Activated CD4-positive, alpha-beta T cell treated with anti-CD3 and anti-CD28 coated beads for 48 hours (primary cell): ENCODE measurements around the gene GPR39.

Experiments
- DNase-seq: peaks from one replicate; pipeline ENCODE4 v3.0.0-alpha.2; 2020

Gene GPR39

DNA sequence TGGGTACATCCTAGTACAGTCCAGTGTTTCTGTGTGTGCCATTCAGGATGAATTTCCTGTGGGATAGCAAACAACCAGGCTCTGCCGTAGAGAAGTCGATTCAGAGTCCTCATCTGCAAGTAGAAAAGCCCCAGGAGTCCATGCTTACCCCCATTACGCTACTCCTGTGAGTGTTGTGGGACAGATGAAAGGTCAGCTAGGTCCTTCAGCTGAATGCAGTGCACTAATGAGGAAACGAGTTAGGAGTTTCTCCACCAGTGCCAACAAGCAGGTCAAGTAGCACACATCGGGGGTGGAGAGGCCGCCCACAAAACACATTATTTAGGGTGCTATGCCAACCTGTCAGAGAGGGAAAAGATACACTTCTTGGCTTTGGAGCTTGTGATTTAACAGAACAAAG, 2.5 kb upstream of the GPR39 start:
- no peak for DNase-seq

DNA sequence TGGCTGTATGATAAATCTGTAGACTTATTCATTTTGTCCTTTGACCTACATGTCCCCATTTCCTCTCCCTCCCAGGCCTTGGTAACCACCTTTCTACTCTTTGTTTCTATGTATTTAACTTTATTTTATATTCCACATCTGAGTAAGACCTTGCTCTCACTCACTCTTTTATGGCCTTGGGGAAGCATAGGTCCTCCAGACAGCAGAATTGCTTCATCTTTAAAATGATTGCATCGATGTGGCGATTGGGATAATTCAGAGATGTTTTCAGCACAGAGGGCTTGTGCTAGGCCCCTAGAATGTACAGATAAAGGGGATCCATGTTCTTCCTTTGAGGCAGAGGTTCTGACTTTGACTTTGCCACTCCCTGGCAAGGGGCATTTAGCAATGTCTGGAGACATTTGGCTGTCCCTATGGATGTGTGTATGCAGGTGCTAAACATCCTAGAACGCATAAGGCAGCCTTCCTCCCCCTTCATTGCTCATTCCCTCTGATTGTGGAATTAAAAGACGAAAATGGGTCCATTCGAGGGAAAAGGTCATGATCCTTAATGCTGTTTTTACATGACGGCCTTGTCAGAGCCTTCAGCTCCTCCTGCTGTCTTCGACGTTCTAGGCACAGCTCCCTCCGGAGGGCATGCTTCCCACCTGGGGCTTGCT, 1.2 kb upstream of the GPR39 start:
- DNase-seq: no peak

DNA sequence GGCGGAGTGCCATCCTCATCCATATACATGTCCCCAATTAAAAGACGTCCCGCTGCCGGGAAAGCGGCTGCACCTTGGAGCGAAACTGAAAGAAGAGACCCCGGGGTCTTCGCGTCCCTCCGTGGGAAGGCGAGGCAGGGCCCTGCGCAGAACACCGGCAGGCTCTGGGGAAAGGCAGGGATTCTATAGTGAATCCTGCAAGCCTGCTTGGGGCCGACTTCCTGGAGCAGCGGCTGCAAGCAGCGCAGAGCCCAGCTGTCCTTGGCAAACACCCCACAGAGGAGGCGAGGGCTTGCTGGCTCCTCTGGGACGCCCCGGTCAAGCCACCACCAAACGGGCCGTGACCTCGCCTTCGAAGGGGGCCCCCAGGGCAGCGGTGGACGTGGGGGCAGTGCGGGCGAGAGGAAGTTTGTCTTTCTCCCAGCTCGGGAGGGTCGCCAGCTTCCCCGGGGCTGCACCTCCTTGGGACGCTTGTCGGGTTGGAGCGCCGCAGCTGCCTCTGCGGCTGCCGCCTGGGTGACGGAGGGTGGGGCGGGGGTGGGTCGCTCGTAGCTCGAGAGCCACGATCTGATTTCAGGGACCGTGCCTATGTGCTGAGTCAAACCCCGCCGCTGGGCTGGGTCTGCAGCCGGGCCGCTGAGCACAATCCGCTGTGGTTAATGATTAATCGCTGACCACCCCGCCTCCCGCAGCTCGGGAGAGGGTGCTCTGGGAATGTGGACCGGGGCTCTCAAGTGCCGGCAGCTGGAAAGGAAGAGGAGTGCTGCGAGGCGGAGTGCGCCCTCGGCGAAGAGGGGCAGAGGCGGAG, 486 bp upstream of the GPR39 start:
- no peak for DNase-seq

DNA sequence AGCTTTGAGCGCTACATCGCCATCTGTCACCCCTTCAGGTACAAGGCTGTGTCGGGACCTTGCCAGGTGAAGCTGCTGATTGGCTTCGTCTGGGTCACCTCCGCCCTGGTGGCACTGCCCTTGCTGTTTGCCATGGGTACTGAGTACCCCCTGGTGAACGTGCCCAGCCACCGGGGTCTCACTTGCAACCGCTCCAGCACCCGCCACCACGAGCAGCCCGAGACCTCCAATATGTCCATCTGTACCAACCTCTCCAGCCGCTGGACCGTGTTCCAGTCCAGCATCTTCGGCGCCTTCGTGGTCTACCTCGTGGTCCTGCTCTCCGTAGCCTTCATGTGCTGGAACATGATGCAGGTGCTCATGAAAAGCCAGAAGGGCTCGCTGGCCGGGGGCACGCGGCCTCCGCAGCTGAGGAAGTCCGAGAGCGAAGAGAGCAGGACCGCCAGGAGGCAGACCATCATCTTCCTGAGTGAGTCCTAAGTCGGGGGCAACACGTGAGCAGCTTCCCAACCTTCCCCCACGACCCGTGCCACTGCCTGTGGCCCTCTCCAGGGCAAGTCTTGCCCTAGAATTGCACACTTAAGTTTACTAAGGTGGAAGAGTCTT, 928 bp downstream of the GPR39 start:
- DNase-seq: no peak

DNA sequence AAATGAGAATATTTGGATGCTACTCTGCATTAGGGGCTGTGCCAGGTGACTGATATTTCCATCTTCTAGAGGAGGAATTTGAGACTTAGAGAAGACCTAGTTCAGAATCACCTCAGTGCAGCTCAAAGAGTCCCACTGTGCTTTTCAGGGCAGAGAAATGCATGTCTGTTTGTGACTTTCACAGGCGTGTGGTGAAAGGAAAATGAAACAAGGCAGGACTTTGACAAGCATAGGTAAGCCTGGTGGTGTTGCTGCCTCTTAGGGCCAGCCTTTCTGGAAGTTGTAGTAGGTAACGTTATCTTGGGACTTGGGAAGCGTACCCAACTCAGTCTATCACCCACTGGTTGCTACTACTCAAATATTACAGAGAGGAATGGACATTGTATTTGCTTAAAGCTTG, 2.6 kb downstream of the GPR39 start:
- DNase-seq: no peak

DNA sequence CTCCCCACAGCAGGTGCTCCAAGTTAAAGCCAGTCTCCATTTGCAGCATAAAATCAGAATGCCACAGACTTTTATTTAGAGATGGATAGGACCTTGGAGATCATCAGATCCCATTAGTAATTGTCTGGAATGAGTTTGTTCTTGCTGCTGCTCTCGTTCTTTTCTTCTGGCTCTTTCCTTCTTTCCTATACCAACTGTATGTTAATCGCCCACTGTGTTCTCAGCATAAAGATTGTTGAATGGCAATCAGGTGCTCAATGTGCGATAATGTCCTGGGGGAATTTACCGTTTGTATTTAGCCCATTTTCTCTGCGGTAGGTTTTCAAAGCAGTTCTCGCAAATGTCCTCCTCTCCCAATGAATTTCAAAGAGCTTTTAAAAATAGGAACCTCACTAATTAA, 3.3 kb downstream of the GPR39 start:
- DNase-seq: no peak

DNA sequence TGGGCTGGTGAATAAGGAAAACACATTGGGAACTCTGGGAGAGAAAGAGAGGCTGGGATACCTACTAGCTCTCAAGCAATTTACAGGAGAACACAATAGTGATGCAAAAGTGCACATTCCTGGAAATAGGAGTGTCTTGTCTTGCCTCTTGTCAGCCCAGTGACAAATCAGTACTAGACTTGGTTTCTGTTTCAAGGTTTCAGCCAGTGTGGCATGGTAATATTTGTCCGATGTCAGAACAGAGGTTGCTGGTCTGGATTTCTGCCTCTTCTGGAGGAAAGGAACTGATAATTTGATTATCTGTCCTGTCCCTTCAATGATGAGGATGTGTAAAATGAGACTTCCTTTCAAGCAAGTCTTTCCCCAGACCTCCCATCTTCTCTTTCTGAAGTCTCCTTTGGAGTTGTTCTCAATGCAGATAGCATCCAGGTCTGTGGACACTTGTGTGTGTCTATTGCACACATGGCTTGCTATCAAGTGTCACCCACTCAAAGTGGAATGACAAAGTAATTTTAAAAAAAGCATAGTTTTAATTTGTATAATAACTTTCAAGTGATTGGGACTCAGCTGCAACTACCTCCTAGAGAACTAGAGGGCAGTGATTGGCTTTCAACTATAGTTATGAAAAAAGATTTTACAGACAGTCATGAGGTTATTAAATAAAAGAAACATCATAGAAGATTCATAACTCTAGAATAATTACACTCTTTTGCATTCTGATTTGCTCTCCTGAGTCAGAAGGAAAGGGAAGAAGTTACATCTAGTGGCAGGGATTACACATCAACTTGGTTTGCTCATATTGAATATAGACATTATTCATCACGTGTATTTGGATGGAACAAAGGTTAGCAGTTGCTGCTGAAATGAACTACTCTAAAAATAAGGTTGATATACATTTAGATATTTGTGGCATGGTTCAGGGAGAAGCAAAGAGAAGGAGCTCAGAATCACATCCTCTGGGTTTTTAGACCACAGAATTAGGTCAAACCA, 4.5 kb downstream of the GPR39 start:
- no peak for DNase-seq

DNA sequence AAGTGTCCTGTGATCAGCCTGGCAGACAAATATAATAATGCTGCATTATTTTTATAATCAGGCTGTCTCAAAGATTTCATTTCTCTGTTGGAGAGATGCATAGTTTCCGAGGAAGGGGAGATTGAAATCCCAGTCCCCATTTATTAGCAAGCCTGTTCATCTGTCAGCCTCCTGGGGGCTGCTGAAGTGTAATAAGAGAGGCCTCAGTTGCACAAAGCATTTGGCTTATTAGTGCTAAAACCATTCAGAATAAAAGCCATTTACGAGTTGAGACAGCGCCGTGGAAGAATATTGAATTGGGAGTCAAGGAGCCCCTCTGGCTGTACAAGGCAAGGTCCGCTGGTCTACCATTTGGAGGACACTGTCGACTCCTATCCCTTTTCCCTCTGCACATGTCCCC, 6.1 kb downstream of the GPR39 start:
- no peak for DNase-seq

DNA sequence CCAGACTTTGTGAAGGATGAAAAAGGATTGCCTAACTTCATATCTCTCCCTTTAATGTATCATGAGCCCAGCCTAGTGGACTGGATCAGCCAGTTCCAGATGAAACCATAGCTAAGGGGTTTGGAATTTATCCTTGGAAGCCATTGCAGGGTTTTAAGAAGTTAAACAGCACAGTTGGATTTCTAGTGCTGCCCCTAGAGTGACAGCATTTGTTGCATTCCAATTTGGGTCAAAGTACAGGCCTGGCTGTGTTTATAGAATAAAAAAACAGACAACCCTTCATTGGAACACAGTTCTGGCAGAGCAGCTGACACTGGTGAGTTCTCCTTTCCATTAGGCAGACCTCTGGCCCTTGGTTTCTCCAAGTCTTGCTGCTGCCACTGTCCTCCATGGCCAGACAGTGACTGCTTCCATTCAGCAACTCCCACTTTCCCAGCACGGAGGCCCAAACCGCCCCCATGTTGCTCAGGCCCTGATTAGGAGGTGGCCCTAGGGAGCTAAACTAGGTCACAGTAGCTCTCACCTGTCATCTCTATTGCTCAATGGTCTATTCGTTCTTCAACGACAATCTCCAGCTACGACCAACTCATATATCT, 8.0 kb downstream of the GPR39 start:
- no peak for DNase-seq

DNA sequence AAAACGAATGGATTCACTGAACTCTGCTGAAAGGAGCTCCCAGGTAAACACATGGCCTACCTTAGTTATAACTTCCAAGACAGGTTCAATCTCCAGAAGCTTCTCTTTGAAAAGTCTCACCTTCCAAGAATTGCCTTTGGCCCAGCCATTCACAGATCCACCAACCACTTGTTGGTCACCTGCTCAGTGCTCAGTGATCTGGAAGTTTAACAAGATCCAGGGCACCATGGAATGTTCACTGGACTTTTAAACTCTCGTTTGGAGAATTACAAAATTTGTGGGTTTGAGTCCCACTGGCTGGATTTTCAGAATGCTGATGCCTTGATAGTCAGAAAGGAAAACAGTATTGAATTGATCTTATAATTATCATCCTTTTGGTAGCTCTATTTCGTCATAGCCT, 9.4 kb downstream of the GPR39 start:
- DNase-seq: no peak

DNA sequence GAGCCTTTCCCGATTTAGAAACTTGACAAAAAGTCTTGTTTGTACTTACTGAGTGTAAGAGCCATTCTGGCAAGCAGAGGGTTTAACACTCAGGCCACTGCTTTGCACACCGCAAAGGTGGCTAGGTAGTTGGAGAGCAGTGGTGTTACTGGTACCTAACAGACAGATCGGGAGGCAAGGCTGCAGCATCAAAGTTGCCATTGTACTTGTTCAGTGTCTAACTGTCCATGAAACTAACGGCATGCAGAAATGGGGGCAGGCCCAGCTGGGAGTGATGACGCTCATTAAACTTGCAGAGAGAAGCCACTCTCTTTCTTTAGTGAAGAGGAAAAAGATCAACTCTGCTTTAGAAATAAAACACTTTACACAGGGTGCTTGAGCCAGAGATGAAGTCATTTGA, 10.1 kb downstream of the GPR39 start:
- DNase-seq: no peak

DNA sequence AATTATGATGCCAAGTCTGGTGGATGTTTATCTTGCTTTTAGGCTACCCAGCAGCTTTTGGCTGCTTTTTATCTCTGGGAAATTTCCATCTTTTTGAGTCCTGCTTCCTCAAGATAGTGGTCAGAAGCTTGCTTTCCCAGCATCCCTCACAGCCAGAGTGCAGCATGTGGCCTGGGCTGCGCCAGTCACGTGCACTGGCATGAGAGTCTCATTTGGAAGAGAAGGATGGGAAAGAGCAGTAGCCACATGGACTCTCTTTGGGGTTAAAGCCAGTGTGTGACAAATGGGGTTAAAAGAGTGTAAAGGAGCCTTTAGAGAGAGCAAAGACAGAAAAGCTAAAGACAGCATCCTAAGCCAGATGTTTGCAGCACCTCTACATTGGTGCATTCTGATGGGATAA, 12.7 kb downstream of the GPR39 start:
- DNase-seq: no peak

DNA sequence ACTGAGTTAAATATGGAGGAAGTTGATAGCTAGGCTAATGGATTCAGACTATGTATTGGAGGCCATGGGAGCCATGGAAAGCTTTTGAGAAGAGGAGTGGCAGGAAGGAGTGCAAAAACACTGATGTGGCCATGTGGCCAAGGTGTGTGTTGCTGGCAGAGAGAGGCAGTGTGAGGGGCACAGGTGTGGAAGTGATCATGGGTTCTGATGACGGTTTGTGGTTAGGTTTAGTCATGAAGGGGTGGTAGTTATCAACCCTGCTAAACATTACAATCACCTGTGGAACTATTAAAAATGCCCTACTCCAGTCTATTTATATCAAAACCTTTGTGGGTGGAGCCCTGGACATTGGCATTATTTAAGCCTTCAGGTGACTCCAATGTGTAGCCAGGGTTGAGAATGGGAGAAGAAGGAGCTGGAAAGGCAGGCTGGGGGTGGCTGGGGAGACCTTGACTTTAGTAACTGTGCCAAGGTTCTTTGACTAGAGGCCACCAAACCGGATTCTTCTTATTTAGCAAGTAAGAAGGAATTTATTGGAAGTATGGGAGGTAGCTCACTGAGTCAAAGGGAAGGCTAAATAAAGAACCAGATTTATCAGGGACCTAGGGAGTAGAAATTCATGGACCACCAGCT, 13.5 kb downstream of the GPR39 start:
- no peak for DNase-seq

DNA sequence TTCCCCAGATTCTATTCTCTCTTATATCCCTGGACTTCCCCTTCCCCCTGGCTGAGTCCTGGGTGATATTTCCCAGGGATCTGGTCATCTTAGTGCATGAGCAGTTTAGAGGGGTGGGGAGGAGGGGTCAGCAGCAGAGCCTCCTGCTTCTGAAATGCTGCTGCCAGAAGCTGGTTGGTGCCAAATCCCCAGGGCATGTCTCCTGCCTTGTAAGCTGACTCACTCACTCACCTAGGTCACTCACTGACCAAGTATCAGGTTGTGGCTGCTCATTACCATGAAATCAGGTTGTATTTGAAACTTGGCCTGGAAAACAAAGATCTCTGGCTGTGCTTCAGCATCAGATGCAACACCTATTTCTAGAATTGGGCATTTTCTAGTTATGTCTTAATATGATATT, 14.3 kb downstream of the GPR39 start:
- DNase-seq: no peak

DNA sequence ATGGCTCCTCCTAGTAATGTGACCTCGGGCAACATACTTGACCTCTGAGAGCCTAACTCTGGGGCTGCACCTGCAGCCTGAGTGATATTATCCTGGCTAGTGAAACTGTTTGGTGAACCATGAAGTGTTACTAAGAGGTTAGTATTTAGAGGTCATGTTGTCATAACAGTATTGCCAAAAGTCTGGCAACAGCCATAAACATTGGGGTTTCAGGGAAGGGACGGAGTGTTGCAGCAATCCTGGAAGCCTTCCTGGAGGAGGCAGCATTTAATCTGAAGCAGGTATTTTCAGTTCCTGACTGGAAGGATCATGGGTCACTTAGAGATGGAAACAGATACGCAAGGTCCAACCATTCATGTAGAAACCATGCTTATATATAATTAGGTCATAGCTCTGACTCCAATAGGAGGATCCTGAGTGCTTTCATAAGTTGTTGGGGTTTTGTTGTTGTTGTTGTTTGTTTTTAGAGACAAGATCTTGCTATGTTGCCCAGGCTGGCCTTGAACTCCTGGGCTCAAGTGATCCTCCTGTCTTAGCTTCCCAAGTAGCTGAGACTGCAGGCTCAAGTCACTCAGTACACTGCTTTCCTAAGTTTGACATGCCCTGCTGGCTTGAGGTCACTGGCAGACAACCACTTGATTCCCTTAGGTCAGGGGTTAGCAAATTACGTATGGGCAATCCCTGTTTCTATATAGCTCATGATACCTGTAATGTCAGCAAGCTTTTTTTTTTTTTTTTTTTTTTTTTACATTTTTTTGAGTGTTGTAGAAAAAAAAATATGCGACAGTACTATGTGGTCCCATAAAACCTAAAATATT, 21.5 kb downstream of the GPR39 start:
- no peak for DNase-seq

DNA sequence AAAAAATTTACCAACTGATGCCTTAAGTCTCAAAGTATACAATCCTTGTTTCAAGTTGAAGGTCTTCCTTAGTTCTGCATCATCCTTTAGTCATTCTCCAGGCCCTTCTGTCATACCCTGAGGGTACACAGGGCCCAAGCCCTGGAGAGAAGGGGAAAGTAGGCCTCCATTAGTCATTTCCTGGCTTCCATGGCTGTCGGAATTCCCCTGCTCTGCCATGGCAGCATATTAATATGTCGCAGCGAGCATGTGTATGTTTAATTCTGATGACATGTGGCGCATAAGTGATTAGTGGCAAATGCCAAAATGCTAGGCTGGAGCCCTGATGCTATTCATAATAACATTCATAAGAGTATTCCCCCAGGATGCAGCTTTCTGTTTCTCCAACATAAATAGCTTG, 22.1 kb downstream of the GPR39 start:
- peak; percentile 10 for DNase-seq

DNA sequence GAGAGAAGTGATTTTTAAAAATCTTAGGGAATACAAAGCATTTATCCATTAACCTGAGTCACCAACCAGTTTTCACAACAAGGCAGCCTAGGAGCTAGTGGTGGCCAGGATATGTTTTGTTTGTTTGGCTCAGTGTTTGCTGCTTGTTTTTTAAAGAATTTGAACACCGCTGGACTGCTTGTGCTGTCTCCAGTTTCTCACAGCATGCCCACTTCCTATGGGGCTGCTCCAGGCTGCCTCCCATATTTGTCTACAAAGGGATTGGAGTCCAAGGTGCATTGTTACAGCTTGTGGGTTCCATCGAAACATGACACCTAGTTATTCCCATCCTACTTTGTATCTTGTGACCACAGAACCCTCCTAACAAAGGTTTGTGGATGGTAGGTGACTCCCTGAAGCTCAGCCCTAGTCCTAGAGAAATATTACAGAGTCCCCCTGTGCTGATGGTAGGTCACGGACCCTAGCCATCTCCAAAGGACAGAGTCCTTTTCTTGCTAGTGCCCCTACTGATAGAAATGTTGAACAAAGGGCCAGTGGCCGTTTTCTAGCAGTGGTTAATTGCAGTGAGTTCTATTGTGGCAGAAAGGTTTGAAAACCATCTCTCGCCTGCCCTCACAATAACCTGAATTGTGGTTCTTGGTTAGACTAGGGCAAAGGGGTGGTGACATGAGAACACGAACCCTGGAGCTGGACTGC, 23.2 kb downstream of the GPR39 start:
- no peak for DNase-seq

DNA sequence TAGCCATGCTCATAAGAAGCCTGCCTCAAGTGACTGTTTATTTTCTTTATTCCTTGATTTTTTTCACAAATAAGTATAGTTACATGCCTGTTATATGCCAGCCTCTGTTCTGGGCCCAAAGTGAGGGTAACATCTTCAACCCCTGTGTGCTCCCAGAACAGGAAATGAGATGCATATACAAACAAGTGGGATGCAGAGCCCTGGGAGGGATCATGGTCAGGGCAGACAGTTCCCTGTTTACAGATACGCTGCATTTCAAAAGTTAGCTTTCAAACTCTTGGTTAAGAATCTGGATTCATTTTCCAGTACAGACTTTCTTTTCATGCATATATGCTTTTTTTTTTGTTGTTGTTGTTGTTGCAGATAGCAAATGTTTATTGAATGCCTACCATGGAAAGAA, 24.4 kb downstream of the GPR39 start:
- no peak for DNase-seq

DNA sequence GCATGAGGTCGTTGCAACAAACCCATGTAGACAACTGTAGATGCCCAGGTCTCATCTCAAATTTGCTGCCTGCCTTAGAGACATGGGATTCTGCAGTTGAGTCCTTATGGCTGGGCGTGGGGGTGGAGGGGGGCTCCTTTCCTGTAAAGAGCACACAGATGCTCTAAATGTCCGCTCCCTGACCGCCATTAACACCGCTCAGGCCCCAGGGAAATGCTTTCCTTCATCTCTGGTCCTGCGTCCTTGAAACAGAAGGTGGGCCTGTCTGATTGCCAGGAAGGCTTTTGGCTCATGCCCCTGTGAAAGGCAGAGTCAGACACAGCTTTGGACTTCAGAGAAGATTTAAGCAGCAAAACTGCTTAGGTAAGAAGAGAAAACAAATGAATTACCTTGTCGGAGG, 25.7 kb downstream of the GPR39 start:
- no peak for DNase-seq

DNA sequence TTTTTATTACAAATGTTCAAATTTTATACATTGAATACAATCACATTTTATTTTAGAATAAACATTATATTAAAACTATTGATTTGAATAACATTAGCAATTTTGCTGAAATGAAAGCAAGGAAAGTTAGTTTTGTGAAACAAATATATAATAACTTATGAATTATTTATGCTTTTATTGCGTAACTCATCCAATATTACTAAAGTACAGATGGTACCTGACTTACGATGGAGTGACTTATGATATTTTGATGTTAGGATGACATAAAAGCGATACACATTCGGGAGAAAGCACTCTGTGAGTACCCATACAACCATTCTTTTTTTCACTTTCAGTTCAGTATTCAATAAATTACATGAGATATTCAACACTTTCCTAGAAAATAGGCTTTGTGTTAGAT, 26.5 kb downstream of the GPR39 start:
- no peak for DNase-seq

DNA sequence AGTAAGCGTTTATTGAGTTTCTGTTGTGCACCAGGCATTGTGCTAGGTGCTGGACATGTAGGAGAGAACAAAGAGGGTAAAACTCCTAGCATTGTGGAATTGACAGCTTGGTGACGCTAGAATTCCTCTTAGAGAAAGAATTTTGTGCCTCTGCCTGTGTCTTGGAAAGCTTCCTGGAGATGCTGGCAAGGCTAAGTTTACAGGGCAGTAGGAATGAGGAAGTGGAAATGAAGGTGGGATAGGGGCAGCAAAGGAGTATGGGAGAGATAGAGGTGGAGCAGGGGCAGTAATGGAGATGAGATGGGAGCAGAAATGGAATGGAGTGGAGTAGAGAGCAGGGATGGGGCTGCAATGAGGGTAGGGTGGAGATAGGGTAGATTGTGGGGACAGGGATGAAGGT, 29.8 kb downstream of the GPR39 start:
- no peak for DNase-seq
